GM19025 (cell line): ENCODE results near the gene SPRR2A.
"Not testable (repeated sequence)": the region's sequence is repeated elsewhere in the genome, so short reads cannot be mapped to it uniquely, and the experiment has no call there.

ENCODE experiments used
- ATAC-seq: cut with Tn5 transposase; IDR thresholded peaks from one replicate; pipeline ENCODE4 v1.9.1; 2021; ENCODE audit warnings: mild to moderate bottlenecking, low read depth, moderate library complexity; ENCODE audit not compliant: unreplicated experiment

Gene SPRR2A

GRCh38 chr1:153028766-153029165, 28.5 kb downstream of the SPRR2A start:
- no peak for ATAC-seq

- ATAC-seq: no peak
Observed at GRCh38 chr1:153025797-153026196, 31.5 kb downstream of the SPRR2A start.

GRCh38 chr1:153024413-153024812, 32.9 kb downstream of the SPRR2A start:
- ATAC-seq: no peak

- no peak for ATAC-seq
Observed at GRCh38 chr1:153023109-153023508, 34.2 kb downstream of the SPRR2A start.

GRCh38 chr1:153022340-153022739, 35.0 kb downstream of the SPRR2A start:
- ATAC-seq: not testable (repeated sequence)

GRCh38 chr1:153021829-153022228, 35.5 kb downstream of the SPRR2A start:
- ATAC-seq: not testable (repeated sequence)

- not testable (repeated sequence) for ATAC-seq
Observed at GRCh38 chr1:153011235-153011758, 46.0 kb downstream of the SPRR2A start.
